AG09309 (cell line): Measurements from ENCODE around the gene WT1.

Experiments
- DNase-seq: peaks from one replicate; pipeline ENCODE4 v3.0.0-alpha.2; 2010; ENCODE audit warnings: low read depth
- H3K4me3 ChIP-seq: 2 replicates; pipeline ENCODE4 v1.5.1; 2011; ENCODE audit warnings: mild to moderate bottlenecking, low read depth, low read length, moderate library complexity; ENCODE audit not compliant: control insufficient read depth
- CTCF ChIP-seq: IDR thresholded peaks from 2 replicates; pipeline ENCODE4 v1.5.1; 2011; ENCODE audit warnings: mild to moderate bottlenecking, low read depth, low read length, inconsistent platforms; ENCODE audit not compliant: insufficient read depth, control insufficient read depth; ENCODE audit errors: missing control alignments

WT1 gene

GRCh38 chr11:32450372-32450771, 15.0 kb upstream of the WT1 start:
- H3K4me3 ChIP-seq: no peak overlapping the region

DNA sequence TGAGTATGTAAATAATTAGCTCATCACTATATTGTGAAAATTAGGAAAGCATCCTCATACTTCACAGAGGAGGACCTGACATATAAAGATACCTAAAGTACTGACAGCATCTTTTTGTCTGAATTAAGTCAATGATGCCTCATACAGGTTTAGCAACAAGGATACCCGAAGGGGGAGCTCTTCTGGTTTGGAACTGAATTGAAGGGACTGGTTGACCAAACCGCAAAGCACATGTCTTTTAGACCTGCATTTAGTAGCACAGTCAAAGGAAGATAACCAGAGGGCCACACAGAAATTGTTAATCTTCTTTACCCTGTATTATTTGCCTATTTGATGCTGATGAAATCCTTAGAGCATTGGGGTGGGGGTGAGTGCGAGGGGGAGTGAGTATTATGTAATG, 12.9 kb upstream of the WT1 start:
- no peak for TF ChIP-seq CTCF
- no peak for DNase-seq
- H3K4me3 ChIP-seq: no peak overlapping the region

More at GRCh38 chr11:32450372-32450771, 15.0 kb upstream of the WT1 start:
- DNase-seq: no peak
- no peak for TF ChIP-seq CTCF

GRCh38 chr11:32447252-32447651, 11.9 kb upstream of the WT1 start:
- DNase-seq: no peak
- TF ChIP-seq CTCF: no peak
- H3K4me3 ChIP-seq: no peak overlapping the region

DNA sequence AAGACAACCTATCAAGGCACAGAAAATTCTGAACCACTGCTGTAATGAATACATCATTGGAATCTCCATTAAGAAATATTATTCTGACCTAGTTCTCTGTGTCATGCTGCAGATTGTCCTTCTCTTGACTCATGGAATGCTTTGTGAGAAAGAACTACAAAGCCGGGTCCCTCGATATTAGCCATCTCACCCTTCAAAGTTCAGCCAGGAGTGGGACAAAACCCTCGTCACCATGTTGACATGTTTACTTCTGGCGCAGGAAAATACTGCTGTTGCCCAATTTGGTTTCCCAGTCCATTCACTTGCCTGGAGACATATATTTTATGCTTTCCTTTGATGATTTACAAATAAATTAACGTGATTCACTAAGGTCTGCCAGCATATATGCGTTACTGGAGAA, 10.9 kb upstream of the WT1 start:
- H3K4me3 ChIP-seq: no peak overlapping the region
- no peak for TF ChIP-seq CTCF
- DNase-seq: no peak

DNA sequence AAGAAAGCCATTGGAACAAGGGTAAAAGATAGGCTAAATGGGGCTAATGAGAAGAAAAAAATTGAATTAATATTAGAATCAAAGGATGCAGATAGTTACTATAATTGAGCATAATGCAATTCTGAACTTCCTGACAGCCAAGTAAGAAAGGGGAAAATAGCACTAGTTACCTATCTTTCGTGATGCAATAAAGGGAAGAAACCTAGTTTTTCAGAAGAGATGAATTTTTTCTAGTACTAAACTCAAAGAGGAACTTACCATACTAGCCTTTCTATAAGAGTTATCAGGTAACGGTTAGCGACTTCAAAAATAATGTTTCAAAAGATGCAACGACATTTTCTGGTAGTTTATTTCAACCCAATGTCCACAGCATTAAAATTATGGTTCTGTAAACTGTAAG, 8.8 kb upstream of the WT1 start:
- no peak for TF ChIP-seq CTCF
- no peak overlapping the region for H3K4me3 ChIP-seq
- no peak for DNase-seq

DNA sequence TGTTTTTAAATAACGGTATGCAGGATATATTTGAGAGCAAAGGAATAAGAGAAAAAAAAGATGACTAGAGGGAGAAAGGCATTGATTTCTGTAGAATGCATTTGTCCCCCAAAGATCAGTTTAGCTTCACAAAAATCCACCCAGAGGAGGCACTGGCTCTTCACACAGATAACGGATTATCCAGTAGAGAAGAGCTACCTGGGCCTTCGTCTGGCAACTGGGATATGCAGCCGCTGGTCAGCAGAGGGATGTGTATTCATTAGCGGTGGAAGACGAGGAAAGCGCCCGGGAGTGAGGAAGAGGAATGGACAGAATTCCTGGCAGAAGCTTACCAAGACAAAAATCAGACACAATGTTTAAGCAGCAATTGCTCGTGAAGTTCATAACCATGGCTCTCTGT, 5.6 kb upstream of the WT1 start:
- no peak for TF ChIP-seq CTCF
- H3K4me3 ChIP-seq: no peak overlapping the region
- no peak for DNase-seq

GRCh38 chr11:32440312-32440908, 5.1 kb upstream of the WT1 start:
- TF ChIP-seq CTCF: no peak
- H3K4me3 ChIP-seq: no peak overlapping the region
- no peak for DNase-seq
